GM21526 (cell line): Measurements from ENCODE around the gene PPP1R37.

Experiments used
- ATAC-seq: cut with Tn5 transposase; IDR thresholded peaks from one replicate; pipeline ENCODE4 v1.9.1; 2021; ENCODE audit warnings: moderate library complexity; ENCODE audit not compliant: unreplicated experiment, low FRiP score

Gene PPP1R37, protein sequence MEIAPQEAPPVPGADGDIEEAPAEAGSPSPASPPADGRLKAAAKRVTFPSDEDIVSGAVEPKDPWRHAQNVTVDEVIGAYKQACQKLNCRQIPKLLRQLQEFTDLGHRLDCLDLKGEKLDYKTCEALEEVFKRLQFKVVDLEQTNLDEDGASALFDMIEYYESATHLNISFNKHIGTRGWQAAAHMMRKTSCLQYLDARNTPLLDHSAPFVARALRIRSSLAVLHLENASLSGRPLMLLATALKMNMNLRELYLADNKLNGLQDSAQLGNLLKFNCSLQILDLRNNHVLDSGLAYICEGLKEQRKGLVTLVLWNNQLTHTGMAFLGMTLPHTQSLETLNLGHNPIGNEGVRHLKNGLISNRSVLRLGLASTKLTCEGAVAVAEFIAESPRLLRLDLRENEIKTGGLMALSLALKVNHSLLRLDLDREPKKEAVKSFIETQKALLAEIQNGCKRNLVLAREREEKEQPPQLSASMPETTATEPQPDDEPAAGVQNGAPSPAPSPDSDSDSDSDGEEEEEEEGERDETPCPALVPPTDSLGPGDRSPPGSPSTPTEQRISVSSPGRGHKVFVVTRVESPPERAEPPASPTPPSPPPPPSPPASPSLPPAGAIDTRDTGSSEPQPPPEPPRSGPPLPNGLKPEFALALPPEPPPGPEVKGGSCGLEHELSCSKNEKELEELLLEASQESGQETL

DNA sequence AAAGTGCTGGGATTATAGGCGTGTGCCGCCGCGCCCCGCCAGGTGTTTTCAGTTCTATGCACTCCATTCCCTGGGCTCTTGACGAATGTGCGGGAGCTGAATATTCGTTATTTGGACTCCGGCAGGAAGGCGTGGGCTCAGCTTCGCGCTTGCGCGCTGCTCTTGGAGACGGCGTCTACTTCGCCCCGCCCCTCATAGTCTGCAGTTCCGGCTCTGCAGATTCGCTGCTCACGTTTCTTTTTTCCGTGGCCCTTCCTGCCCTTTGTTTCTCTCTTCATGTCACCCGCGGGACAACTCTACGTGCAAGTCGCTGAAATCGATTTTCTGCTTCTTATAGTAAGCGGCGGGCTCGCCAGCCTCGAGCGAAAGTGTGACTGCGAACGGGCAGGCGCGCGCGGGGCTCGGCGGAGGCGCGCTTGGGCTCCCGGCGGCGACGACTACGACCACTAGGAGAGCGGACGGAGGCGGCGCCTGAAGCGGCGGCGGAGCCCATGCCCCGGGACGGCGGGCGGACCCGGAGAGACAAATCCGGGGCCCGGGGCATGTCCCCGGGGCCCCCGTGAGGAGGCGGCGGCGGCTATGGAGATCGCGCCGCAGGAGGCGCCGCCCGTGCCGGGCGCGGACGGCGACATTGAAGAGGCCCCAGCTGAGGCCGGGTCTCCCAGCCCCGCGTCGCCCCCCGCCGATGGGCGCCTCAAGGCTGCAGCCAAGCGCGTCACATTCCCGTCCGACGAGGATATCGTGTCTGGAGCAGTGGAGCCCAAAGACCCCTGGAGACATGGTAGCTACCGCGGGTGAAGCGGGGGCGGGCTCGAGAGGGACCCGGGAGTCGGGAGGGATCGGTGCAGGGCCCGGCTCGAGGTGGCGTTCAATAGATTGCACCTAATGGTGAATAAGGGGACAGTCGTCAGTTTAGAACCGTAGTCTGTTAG lies at the start of gene PPP1R37:
Gene PPP1R37 (plus strand): TSS at position 433 of the 932 bp plus-strand sequence. CDS start 147 bp downstream, at position 580.
- ATAC-seq, result peak; percentile 47

DNA sequence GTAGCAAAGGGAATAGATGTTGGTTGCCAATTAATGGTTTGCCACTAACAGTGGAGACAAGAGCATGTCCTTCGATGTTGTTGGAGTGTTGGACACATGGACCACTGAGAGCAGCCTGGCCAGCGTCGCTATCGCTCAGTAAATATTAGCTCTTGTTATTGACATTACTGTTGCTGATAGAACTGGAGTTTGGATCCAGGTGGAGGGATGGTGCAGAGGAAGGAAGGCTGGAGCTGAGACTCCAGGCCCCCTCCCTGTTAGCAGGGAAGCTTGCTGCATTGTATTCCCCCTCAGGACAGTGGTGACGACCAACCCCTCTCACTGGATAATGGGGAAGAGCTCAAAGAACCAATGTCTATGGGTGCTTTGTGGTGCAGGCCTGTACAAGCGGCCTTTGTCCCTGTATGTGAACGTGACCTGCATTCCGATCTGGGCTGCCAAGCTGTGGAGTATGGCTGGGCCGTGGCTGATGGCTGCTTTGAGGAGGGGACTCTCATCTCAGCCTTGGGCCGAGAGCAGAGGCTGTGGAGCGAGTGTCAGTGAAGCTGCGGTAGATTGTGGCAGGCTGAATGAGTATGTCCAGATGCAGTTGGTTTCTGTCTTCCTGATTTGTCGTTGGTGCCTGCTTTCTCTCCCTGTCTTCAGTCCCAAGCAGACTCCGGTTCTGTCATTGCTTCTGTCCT lies 47.2 kb upstream of the PPP1R37 start:
- no peak for ATAC-seq

DNA sequence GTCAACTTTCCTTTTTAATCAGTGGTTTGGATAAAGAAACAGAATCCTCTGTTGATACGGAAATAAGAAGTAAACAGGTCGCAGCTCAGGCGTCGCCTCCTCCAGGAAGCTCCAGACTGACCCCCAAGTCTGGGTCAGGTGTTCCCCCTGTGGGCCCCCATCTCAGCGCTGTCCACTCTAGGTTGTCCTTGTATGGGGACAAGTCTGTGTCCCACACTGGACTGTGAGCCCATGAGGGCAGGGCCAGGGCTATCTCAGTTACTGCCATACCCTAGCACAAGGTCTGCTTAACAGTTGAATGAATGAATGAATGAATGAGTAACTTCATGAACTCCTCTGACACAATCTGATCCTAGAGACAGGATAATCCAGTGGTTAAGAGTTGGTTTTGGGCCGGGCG lies 46.6 kb upstream of the PPP1R37 start:
- ATAC-seq, result no peak

DNA sequence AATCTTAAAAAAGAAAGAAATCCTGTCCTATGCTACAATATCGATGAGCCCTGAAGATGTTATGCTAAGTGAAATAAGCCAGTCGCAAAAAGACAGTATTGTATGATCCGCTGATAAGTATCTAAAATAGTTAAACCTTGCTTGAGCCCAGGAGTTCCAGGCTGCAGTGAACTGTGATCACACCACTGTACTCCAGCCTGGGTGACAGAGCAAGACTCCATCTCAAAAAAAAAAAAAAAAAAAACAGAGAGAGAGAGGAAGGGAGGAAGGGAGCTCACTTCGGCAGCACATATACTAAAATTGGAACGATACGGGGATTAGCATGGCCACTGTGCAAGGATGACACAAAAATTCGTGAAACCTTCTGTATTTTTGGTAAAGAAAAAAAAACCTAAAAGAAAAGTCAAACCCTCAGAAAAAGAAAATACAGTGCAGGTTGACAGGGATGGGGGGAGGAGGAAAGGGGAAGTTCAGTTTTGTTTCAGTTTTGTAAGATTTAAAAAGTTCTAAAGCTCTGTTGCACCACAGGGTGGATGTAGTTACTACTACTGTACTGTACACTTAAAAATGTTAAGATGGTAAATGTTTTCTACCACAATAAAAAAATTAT lies 45.7 kb upstream of the PPP1R37 start:
- ATAC-seq, result peak; percentile 60

DNA sequence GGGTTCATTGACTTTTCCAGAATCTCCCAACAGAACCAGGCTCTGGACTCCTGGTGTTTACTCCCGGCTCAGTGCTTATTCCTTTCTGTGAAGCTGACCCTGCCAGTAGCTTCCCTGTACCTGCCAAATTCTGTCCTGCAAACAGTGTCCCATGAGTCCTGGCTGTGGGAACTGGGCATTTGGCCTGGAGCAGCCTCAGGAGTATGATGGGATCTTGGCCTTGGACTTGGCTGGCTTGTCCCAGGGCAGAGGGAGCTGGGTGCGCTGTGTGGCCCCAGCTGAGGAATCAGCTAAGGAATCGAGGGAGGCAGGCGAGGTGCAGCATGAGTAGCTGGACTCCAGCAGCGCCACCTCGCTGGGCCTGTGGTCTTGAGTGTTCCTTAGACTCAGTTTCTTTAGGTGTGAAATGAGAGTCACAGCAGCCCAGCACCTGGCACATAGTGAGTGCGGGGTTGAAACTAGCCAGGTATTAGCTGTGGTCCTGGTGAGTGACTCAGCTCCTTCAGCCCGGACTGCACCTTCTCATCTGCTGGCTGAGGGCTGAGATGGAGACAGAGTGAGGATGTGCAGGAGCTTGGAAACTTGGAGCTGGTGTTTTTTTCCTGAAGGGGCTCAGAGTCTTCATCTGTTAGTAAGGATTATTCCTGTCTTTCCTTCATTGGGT lies 43.8 kb upstream of the PPP1R37 start:
- no peak for ATAC-seq

DNA sequence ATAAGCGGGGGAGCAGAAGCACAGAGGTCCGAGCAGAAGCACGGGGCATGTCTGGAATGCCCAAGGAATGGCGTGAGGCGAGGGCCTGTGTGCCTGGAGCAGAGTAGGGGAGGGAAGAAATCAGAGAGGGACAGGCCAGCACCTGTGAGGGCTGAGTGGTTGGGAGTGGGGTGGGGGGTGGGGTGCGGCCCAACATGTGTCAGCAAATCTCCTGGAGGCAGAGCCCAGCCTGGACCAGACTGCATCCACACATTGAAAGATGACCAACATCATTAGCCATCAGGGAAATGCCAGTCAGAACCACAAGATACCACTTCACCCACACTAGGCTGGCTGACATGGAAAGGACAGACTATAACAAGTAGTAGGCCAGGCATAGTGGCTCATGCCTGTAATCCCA lies 42.9 kb upstream of the PPP1R37 start:
- ATAC-seq, result no peak

DNA sequence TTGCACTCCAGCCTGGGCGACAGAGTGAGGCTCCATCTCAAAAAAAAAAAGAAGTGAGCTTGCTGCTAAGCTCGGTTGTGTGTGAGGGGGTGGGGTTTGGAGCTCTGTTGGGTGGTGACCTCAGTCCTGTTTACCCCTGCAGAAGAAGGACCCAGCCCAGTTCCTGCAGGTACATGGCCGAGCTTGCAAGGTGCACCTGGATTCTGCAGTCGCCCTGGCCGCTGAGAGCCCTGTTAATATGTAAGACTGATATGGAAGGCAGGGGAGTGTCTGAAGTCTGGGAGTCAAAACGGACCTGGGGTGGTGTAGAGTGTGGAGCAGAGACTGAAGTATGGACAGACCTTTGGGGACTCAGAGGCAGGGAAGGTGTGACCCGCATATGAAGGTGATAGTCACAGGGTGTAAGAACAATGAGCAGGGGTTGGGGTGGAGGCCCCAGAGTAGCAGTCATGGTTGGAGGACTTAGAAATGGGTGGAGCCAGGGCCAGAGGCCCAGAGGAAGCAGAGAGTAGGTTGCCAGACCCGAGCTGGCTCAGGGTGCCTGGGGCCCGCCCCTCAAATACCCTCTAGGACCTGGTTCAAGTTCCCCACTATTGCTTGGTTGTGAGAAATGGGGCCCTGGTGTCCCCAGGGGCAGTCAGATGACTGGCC lies 40.9 kb upstream of the PPP1R37 start:
- no peak for ATAC-seq

DNA sequence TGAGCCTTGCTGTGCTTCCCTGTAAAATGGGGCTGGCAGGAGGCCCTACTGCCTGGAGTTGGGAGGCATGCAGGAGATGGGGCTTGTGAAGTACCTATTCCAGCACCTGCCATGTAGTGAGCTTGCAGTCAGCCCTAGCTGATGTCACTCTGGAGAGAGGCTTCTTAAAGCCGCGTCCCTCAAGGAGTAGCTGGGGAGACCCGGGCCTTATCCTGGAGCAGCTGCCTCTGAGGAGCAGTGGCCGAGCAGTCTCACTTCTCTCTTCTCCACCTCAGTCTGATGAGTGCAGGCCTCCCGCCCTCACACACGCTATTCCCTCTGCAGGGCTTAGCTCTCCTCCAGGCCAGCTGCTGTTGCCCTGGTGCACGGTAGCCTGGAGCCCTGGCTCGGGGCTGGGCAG lies 36.1 kb upstream of the PPP1R37 start:
- ATAC-seq, result no peak

DNA sequence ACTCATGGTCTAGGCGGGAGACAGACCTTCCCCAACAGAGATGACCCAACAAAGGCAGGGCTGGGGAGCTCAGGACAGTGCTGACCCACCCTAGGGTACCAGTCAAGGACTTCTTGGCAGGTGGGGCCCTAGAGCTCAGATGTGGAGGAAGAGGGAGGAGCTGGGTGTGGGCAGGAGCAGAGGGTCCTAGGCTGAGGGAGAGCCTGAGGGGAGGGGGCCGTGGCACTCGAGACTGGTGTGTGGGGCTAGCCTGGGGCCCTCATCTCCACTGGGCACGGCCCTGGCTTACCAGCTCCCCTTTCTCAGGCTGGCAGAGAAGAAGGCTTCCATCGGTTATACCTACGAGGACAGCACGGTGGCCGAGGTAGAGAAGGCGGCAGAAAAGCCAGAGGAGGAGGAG lies 35.5 kb upstream of the PPP1R37 start:
- ATAC-seq, result no peak

DNA sequence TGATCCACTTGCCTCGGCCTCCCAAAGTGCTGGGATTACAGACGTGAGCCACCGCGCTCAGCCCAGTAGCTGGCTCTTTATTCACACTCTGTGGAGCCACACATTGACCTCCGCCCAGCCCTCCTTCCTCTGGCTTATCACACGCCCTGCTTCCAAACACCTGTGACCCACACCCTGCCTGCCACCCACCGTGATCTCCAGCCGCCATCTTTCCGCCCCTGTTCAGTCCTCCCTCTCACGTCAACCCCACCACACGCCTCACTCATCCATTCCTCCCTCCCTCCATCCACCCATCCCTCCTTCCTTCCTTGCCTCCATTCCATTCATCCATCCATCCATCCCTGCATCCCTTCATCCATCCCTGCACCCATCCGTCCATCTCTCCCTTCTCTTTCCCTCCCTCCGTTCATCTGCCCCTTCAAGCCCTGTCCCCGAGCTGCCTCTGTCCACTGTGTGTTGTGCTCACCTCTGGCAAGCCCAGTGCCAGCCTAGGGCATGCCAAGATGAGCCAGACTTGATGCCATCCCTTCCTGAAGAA lies 34.3 kb upstream of the PPP1R37 start:
- no peak for ATAC-seq

DNA sequence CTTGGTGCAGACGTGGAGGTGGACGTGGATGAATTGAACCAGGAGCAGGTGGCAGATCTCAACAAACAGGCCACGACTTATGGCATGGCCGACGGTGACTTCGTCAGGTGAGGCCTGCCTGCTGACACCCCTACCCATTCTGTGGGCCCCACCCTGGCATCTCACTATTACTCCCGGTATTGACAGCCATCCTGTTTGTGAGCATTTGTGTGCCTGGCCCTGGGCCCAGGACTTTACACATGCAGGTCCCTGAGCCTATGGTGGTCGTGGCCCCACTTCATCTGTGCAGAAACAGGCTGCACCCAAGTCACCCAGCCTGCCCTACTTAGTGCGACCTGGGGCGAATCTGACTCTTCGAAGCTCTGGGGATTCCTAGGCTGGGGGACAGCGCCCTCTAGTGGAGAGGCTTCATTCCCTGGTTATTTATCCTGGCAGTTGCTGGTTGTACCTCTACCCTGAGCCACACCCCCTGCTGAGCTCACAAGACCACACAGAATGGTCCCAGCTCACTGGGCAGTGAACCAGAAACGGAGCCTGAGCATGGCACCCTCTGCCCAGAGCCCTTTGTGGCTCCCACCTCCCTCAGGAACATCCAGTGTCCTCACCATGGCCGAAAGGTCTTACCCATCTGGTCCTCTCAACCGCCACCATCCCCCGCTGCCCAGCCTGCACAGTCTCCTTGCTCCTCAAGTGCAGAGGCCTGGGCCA lies 33.6 kb upstream of the PPP1R37 start:
- no peak for ATAC-seq

DNA sequence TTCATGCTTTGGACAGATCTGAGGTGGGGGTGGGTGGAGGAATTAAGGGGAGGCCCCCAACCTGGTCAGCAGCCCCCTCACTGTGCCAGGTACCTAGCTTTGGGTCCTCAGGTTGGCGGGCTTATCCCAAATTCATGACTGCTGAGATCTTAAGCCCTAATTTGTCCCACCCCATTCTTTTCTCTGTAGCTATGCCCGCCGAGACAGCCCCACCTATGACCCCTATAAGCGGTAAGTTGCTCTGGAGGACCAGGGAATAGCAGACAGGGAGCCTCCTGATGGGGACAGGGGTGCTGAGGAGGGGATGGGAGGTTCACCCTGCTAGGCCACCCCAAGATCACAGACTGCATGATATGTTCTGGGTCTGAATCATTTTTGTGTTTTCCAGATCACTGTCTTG lies 31.0 kb upstream of the PPP1R37 start:
- no peak for ATAC-seq

DNA sequence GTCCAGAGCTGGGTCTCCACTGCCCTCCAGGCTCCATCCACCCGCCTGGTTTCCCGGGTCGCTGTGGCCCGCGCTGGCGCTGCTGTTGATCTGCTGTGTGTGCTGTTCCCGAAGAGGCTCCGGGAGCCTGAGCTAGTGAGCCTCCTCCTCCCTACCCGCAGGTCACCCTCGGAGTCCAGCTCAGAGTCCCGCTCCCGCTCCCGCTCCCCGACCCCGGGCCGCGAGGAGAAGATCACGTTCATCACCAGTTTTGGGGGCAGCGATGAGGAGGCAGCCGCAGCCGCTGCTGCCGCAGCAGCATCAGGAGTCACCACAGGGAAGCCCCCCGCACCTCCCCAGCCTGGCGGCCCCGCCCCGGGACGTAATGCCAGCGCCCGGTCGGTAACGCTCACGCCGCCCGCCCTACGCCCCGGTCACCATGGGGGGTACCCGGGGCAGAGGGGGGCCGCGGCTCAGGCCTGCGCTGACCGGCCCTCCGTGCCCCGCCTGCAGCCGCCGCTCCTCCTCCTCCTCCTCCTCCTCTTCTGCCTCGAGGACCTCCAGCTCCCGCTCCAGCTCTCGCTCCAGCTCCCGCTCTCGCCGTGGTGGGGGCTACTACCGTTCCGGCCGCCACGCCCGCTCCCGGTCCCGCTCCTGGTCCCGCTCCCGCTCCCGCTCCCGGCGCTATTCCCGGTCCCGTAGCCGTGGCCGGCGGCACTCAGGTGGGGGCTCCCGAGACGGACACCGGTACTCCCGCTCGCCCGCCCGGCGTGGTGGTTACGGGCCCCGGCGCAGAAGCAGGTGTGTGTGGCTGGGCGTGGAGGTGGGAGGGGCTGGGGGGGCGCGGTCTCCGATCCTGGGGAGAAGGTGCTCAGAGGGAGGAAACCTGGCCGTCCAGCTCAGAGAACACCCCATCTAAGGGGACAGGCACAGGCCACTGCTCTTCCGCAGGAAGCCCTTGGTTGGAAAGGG lies 28.9 kb upstream of the PPP1R37 start:
- ATAC-seq, result no peak

DNA sequence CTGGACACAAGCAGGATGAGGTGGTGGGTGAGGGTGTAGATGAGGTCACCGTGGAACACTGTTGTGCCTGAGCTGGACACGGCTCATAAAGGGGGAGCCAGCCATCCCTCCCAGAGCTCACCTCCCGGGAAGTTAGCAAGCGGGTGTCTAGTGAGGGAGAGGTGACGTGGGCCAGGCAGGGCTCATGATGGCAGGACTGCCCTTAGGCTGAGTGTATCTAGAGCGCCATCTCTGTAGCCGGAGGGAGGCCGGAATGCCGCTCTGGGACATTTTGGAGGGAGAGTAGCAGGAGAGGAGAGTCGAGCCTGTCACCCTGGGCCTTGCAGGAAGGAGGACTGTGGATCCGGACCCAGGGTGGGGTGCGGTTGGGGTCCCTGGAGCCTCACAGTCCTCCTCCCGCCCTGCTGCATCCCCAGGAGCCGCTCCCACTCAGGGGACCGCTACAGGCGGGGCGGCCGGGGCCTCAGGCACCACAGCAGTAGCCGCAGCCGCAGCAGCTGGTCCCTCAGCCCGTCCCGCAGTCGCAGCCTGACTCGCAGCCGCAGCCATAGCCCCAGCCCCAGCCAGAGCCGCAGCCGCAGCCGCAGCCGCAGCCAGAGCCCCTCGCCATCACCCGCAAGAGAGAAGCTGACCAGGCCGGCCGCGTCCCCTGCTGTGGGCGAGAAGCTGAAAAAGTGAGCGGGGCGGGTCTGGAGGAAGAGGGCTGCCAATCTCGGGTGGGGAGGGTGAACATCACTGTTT lies 25.9 kb upstream of the PPP1R37 start:
- no peak for ATAC-seq

DNA sequence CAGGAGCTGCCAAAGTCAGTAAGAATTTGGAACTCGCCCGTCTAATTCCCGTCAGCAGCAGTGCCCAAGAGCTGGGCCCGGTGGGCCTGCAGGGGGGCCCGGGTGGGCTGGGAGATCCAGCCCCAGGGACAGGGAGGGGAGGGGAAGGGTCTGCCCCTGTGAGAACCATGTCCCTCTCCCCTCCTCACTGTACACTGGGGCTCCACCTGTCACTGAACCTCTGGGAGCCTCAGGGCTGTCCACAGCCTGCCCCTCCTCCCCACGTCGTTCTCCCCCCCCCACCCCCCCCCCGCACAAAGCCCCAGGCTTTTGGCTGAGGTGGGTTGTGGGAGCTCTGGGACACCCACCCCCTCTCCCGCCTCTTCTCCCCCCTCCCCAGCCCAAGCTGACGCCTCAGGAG lies 24.9 kb upstream of the PPP1R37 start:
- ATAC-seq, result no peak

DNA sequence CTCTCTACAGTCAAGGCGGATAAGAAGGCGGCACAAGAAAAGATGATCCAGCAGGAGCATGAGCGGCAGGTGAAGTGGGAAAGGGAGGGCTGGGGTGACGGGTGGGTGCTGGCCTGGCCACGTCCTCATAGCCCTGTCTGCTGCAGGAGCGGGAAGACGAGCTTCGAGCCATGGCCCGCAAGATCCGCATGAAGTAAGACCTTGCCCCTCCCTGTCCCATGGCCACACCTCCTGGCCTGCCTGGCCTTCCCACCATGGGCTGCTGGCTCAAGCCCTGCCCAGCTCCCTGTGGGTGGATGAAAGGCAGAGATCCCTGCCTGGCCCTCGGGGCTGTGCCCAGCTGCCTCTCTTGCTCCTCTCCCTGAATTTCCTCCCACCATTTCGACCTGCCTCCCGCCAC lies 23.9 kb upstream of the PPP1R37 start:
- no peak for ATAC-seq
